Measurements from ENCODE around the gene SLC44A3. TPM values are rescaled to one million over a fixed set of nuclear protein-coding genes. Genes with fewer than 3 reads are reported as not detected.
"Not testable (repeated sequence)": the region's sequence is repeated elsewhere in the genome, so short reads cannot be mapped to it uniquely, and the experiment has no call there.

Gene SLC44A3
- total RNA-seq, 1 experiment from 2014 or later, result 16.9 TPM

DNA sequence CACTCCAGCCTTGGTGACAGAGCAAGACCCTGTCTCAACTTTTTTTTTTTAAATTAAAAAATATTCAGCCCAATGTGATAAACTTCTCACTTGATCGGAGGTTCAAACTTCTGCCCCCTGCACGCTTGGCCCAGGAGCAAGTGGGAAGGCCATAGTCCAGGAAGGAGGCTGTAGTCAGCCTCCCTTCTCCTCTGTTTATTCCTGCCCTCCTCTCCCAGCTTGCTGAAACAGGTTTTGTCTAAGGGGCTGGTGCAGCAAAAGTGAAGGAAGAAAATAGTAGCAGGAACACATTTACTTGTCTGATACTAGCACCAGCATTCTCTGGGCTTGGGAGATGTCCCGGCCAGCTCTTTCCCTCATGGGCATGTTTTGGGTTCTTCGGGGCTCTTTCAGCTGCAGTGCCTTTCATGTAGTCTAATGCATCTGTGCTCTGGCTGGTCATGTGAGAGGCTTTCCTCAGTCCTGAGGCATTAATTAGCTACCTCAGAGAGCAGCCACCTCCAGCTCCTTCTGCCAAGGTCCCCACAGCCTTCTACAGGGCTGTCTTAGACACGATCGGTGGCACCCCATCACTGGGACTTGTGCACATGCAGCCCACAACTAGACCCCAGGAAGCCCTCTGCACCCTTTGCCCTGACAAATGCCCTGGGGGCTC is 12.9 kb downstream of the SLC44A3 start:
- ChIA-PET POLR2A (no interaction called here), CTCF (interaction anchor here (1.1 kb wide), 1 partner anchor 21 kb away, joined by 3 read pairs; no protein-coding TSS in a partner anchor)
- no peaks in the 10 kb centered on the region for H3K27me3 ChIP-seq (replicated peaks; ENCODE audit: control insufficient read depth, insufficient read depth, low read length)
- Mint-ChIP-seq H3K4me1 (ENCODE audit: low read depth, unreplicated experiment) (no peaks in the 10 kb centered on the region), H3K27ac (ENCODE audit: unreplicated experiment) (no peak overlapping the region), H3K4me3 (ENCODE audit: unreplicated experiment) (no peak overlapping the region), H3K27me3 (ENCODE audit: insufficient read depth, unreplicated experiment) (no peaks in the 10 kb centered on the region), H3K36me3 (ENCODE audit: insufficient read depth, unreplicated experiment) (peaks cover 7% of the 10 kb centered on the region), H3K9me3 (ENCODE audit: unreplicated experiment) (no peaks in the 10 kb centered on the region)
- H3K4me3 ChIP-seq (ENCODE audit: low read depth, low read length), result no peak overlapping the region
- no peak for DNase-seq
- TF ChIP-seq, protein P1, sequence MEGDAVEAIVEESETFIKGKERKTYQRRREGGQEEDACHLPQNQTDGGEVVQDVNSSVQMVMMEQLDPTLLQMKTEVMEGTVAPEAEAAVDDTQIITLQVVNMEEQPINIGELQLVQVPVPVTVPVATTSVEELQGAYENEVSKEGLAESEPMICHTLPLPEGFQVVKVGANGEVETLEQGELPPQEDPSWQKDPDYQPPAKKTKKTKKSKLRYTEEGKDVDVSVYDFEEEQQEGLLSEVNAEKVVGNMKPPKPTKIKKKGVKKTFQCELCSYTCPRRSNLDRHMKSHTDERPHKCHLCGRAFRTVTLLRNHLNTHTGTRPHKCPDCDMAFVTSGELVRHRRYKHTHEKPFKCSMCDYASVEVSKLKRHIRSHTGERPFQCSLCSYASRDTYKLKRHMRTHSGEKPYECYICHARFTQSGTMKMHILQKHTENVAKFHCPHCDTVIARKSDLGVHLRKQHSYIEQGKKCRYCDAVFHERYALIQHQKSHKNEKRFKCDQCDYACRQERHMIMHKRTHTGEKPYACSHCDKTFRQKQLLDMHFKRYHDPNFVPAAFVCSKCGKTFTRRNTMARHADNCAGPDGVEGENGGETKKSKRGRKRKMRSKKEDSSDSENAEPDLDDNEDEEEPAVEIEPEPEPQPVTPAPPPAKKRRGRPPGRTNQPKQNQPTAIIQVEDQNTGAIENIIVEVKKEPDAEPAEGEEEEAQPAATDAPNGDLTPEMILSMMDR (IDR thresholded peaks at IDR 0.05; ENCODE audit: insufficient read depth in 1 of 2, low read depth in 1 of 2, low read length in 1 of 2, severe bottlenecking in 1 of 2, unreplicated experiment in 1 of 2), result no peak
- no peaks in the 10 kb centered on the region for H3K9me3 ChIP-seq
- H3K36me3 ChIP-seq (ENCODE audit: control insufficient read depth, insufficient read depth, low read length), result no peaks in the 10 kb centered on the region; the same call in 1 of the 2 replicates
- intact Hi-C loops (cut with micrococcal nuclease; ENCODE audit: unreplicated experiment), result no loop called here
- no TSS peak for BruUV-seq (replicated peaks)
- no peaks in the 10 kb centered on the region for H3K4me1 ChIP-seq

DNA sequence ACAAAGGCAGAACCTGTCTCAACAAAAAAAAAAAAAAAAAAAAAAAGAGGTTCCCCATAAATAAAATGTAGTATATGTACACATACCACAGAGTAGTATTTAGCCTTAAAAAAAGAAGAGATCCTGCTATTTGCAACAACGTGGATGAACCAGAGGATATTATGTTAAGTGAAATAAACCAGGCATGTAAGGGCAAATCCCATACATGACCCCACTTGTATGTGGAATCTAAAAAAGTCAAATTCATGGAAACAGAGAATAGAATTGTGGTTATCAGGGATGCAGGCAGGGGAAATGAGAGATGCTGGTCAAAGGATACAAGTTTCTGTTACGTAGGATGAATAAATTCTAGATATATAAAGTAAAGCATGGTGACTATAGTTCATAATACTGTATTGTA is 16.7 kb downstream of the SLC44A3 start:
- Histone ChIP-seq H3K27me3 (replicated peaks; ENCODE audit: control insufficient read depth, insufficient read depth, low read length) (no peaks in the 10 kb centered on the region), H3K36me3 (ENCODE audit: control insufficient read depth, insufficient read depth, low read length) (no peaks in the 10 kb centered on the region), H3K4me3 (ENCODE audit: low read depth, low read length) (no peak overlapping the region), H3K9me3 (no peaks in the 10 kb centered on the region), H3K4me1 (no peaks in the 10 kb centered on the region)
- H3K27me3 Mint-ChIP-seq (ENCODE audit: insufficient read depth, unreplicated experiment), result no peaks in the 10 kb centered on the region
- ChIA-PET CTCF (interaction anchor here (1.1 kb wide), 1 partner anchor 17 kb away, joined by 3 read pairs; no protein-coding TSS in a partner anchor), POLR2A (no interaction called here)
- H3K9me3 Mint-ChIP-seq (ENCODE audit: unreplicated experiment), result no peaks in the 10 kb centered on the region
- no peak overlapping the region for H3K27ac Mint-ChIP-seq (ENCODE audit: unreplicated experiment)
- DNase-seq, result no peak
- H3K36me3 Mint-ChIP-seq (ENCODE audit: insufficient read depth, unreplicated experiment), result no peaks in the 10 kb centered on the region
- H3K4me1 Mint-ChIP-seq (ENCODE audit: low read depth, unreplicated experiment), result no peaks in the 10 kb centered on the region
- TF ChIP-seq, protein P1 (IDR thresholded peaks at IDR 0.05; ENCODE audit: insufficient read depth in 1 of 2, low read depth in 1 of 2, low read length in 1 of 2, severe bottlenecking in 1 of 2, unreplicated experiment in 1 of 2), result no peak
- no peak overlapping the region for H3K4me3 Mint-ChIP-seq (ENCODE audit: unreplicated experiment)
- intact Hi-C loops (cut with micrococcal nuclease; ENCODE audit: unreplicated experiment), result no loop called here
- BruUV-seq (replicated peaks), result no TSS peak

DNA sequence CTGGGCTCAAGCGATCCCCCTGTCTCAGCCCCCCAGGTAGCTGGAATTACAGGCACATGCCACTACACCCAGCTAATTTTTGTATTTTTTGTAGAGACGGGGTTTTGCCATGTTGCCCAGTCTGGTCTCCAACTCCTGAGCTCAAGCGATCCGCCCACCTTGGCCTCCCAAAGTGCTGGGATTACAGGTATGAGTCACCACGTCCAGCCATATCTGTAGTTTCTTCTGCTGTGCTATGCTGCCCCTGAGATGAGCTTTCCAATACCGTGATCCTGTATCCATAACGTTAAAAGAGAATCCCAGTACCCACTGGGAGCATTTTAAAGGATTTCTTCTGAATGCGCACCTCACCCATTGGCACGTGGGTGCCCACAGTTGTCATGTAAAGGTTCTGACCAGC is 20.2 kb downstream of the SLC44A3 start:
- H3K4me3 ChIP-seq (ENCODE audit: low read depth, low read length); POLR2A ChIA-PET; H3K4me1 Mint-ChIP-seq (ENCODE audit: low read depth, unreplicated experiment); H3K4me1 ChIP-seq; H3K36me3 Mint-ChIP-seq (ENCODE audit: insufficient read depth, unreplicated experiment); H3K27ac Mint-ChIP-seq (ENCODE audit: unreplicated experiment); intact Hi-C loops (cut with micrococcal nuclease; ENCODE audit: unreplicated experiment); H3K4me3 Mint-ChIP-seq (ENCODE audit: unreplicated experiment); H3K9me3 Mint-ChIP-seq (ENCODE audit: unreplicated experiment); H3K27me3 ChIP-seq (replicated peaks; ENCODE audit: control insufficient read depth, insufficient read depth, low read length); H3K36me3 ChIP-seq (ENCODE audit: control insufficient read depth, insufficient read depth, low read length); H3K27me3 Mint-ChIP-seq (ENCODE audit: insufficient read depth, unreplicated experiment); DNase-seq; BruUV-seq (replicated peaks); H3K9me3 ChIP-seq: not testable (repeated sequence)
- CTCF ChIA-PET, result interaction anchor here (0.7 kb wide), 1 partner anchor 67 kb away, joined by 5 read pairs; no protein-coding TSS in a partner anchor
